Stimulated activated CD8-positive, alpha-beta memory T cell treated with anti-CD3 and anti-CD28 coated beads, Interleukin-15, amount 100 ng/mL, for 4 hours (primary cell): ENCODE results near the gene PDCD7.
"Not testable (repeated sequence)": the region's sequence is repeated elsewhere in the genome, so short reads cannot be mapped to it uniquely, and the experiment has no call there.

Experiments
- DNase-seq, 2 donors: peaks; one replicate each; pipeline ENCODE4 v3.0.0-alpha.2; 2020; ENCODE audit warnings: low read depth in 2 of 2

The PDCD7 gene

DNA sequence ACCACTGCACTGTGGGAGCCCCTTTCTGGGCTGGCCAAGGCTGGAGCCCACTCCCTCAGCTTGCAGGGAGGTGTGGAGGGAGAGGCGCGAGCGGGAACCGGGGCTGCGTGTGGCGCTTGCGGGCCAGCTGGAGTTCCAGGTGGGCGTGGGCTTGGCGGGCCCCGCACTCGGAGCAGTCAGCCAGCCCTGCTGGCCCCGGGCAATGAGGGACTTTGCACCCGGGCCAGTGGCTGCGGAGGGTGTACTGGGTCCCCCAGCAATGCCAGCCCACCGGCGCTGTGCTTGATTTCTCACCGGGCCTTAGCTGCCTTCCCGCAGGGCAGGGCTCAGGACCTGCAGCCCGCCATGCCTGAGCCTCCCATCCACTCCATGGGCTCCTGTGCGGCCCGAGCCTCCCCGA is 58.7 kb downstream of the PDCD7 start:
- not testable (repeated sequence) for DNase-seq

DNA sequence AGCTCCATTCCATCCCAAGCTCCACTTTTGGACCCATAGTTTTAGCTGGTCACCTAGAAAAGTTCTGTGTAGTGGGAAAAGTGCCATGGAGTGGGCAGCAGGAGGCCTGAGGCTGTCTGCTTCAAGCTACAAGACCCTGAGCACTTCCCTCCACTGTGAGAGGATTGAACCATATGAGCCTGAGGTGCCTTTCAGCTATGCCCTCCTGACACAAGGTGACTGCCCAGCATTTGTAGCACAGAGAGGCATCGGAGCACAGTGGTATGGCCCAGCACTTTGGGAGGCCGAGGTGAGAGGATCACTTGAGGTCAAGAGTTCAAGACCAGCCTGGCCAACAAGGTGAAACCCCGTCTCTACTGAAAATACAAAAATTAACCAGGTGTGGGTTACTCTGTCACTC is 61.0 kb downstream of the PDCD7 start:
- DNase-seq: no peak

DNA sequence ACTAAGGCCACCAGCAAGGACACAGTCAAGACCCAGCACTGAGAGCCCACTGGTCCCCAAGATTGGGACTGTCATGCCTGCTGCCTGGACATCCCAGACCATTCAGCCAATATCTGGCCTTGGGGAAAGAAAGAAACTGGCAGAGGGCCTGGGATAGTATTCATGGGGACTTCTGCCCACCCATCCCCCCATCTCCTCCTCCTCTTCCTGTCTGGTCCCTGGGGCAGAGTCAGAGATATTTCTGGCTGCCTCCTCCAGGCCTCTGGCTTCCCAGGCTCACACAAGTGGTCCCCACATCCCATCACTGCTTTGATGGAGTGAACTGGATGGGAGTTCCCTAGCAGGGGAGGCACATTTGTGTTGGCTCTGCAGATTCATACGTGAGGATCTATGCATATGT is 61.6 kb downstream of the PDCD7 start:
- no peak for DNase-seq

DNA sequence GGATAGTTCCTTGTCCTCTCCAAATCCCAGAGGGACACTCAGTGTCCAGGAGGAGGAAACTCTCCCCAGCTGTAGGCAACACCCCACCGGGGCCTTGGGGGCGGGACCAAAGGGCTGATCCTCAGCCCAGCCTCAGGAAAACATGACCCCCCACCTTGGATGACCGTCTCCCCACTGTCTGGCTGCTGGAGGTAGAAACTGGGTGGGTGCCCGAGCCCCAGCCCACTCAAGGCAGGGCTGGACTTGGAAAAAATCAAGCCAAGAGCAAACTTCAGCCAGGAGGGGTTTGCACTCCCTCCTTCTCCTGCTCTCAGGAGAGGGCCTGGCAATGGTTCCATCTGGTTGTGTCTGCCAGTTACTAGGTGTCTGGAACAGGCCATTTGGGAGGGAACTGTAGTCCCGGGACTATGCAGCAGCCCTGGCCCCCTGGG is 62.2 kb downstream of the PDCD7 start:
- no peak for DNase-seq

DNA sequence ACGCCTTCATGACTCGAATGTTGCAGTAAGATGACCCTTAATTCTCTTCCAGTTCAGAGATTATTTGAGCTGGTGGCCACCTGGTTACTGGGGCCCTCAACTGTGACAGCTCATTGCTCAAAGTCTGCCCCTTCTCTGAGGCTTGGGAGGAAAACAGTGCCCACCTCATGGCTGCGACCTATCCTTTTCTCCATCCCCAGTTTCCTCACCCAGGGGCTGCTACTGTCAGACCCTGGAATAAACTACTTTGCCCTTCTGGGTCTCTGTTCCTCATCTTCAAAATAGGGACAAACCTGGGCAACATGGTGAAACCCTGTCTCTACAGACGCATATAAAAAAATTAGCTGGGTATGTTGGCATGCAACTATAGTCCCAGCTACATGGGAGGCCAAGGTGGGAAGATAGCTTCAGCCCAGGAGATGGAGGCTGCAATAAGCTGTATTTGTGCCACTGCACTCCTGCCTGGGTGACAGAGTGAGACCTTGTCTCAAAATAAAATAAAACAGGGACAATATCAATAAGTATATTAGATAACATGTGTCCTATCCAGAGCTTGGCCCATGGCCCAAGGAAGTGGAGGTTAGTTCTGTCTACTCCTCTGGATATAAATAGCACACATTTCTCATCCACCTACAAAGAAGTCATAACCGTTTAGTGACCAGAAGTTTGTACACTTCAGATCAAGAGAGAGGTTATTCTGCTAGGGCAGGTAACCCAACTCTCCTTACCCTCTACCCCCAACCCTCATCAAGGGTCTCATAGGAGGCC is 63.6 kb downstream of the PDCD7 start:
- no peak for DNase-seq

DNA sequence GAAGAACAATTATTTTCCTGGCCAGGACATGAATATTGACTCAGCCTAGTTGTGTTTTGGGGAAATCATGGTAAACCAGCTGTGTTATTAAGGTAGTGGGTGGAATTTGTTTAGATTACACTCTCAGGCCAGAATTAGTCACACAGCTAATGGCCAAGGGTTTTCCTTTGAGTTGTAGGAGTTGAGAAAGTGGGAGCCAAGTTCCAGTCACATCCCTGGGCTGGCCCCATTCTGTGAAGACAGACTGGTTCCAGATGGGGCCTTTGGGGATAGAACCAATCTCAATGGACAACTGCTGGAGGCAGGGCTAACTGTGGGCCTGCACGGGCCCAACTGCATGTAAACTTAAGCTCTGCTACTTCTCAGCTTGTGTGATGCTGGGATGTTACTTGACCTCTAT is 64.4 kb downstream of the PDCD7 start:
- no peak for DNase-seq

DNA sequence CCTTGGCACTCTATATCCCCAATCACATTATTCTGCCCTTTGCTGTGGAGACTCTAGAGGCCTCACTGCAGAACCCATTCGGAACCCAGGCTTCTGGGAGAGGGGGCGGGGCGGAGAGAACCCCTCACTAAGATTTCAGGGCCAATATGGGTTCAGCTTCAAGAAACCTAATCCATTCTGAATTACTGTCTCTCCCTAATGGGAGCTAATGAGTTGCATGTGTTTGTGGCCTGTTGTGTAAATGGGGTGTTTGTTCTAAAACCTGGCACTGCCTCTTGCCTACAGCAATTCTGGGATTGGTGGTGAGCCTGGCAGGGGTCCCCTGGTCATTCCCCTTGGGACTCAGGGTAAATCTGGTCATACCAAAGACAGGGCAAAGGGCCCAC is 65.2 kb downstream of the PDCD7 start:
- no peak for DNase-seq

DNA sequence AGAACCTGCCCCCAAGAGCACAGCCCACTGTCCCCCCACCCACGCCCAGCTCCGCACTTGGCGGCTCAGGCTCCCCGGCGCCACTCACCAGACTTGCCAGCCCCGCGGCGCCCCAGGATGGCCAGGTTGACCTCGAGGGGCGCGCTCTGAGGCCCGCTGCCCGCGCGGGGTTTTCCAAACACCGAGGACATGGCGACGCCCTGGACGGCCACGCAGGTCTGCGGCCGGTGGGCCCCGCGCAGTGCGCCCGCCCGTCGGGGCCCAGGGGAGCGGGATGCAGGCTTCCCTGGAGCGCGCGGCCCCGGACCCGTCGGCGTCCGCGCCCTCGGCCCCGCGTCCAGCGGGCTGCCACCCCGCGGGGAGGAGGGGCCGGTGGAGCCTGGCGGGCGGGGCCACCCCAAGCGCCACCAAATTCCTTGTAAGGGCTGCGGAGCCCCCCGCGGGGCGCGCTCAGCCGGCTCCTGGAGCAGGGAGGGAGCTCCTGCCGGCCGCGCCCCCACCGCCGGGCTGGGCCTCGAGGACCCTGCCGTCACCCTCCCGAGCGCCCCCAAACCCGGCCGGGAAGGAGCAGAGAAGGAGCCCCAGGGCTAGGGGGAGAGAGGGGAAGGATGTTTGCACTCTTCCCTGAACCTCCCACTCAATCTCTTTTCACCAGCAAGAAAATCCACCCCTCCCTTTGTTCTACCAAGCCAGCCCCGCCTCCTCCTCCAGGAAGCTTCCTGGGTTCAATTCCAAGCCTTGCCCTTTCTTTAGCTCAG is 65.8 kb downstream of the PDCD7 start, which contains the start of gene RASL12:
RASL12 (minus strand) TSS at position 347 of the 758 bp plus-strand sequence; CDS start at position 191, 156 bp downstream.
- no peak for DNase-seq
